Stomach (tissue), 4 donors: ENCODE measurements around the gene EFCAB5.

Source experiments
- POLR2A ChIP-seq, 4 donors: fragments of 450-650 bp; IDR thresholded peaks; one replicate each; pipeline ENCODE4 v1.6.1; 2016; ENCODE audit warnings: antibody characterized with exemption in 4 of 4, control low read depth in 2 of 4, mild to moderate bottlenecking in 1 of 4, moderate library complexity in 1 of 4
- TF ChIP-seq, protein P1 (sequence below), 7 experiments: fragments of 450-650 bp in 4 of 7; fragments of 200-600 bp in 3 of 7; sonication (generic) in 3 of 7; IDR thresholded peaks; one replicate each; pipeline ENCODE4 v1.5.1; 2016 to 2019; ENCODE audit warnings: antibody characterized with exemption in 7 of 7, control low read depth in 2 of 7, mild to moderate bottlenecking in 1 of 7

DNA sequence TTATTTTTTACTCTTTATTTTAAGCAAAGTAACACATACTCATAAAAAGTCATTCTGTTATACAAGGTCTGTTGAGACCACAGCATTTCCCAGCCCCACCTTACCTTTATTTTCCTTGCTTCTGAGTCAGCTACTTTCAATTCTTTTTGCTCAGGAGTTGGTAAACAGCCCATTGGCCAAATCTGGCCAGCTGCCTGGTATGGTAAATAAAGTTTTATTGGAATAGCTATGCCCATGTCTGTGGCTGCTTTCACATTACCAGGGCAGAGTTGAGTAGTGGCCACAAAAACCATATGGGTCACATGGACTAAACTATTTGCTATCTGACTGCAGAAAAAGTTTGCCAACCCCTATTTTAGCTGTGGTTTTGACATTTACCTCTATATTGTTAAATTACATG is 171.8 kb downstream of the EFCAB5 start:
- TF ChIP-seq, protein P1, sequence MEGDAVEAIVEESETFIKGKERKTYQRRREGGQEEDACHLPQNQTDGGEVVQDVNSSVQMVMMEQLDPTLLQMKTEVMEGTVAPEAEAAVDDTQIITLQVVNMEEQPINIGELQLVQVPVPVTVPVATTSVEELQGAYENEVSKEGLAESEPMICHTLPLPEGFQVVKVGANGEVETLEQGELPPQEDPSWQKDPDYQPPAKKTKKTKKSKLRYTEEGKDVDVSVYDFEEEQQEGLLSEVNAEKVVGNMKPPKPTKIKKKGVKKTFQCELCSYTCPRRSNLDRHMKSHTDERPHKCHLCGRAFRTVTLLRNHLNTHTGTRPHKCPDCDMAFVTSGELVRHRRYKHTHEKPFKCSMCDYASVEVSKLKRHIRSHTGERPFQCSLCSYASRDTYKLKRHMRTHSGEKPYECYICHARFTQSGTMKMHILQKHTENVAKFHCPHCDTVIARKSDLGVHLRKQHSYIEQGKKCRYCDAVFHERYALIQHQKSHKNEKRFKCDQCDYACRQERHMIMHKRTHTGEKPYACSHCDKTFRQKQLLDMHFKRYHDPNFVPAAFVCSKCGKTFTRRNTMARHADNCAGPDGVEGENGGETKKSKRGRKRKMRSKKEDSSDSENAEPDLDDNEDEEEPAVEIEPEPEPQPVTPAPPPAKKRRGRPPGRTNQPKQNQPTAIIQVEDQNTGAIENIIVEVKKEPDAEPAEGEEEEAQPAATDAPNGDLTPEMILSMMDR (IDR thresholded peaks at IDR 0.05), result no peak
- no peak for TF ChIP-seq POLR2A (IDR thresholded peaks at IDR 0.05)
